Fibroblast of lung (primary cell): ENCODE measurements around the gene ASB17.

ENCODE experiments used
- CTCF ChIP-seq, 2 donors: IDR thresholded peaks in 1 of 2; conservative IDR thresholded peaks in 1 of 2; 1 replicate in 1 of 2; 2 replicates in 1 of 2; pipeline ENCODE4 v1.5.1; 2011 to 2012; ENCODE audit warnings: low read length in 2 of 2, control low read depth in 1 of 2, inconsistent platforms in 1 of 2, low read depth in 1 of 2, mild to moderate bottlenecking in 1 of 2
- EZH2 ChIP-seq: IDR thresholded peaks from 2 replicates; pipeline ENCODE4 v1.5.1; 2012; ENCODE audit warnings: low read length, control low read depth, mild to moderate bottlenecking; ENCODE audit errors: missing control alignments

- TF ChIP-seq CTCF (conservative IDR thresholded peaks at IDR 0.05 in 1 of 2, IDR thresholded peaks at IDR 0.05 in 1 of 2; ENCODE audit: low read depth in 1 of 2, low read length in 2 of 2) (no peak), EZH2 (no peak)
Measured at GRCh38 chr1:75953461-75953860, 21.3 kb upstream of the ASB17 start.
